K562 (cell line): ENCODE results near the gene DNMT3A. TPM values are rescaled to one million over a fixed set of nuclear protein-coding genes. Genes with fewer than 3 reads are reported as not detected.

Experiments used
- ATAC-seq: fragments of 200-7000 bp; cut with Tn5 transposase; 3 replicates; pipeline ENCODE4 v1.9.1; 2020; ENCODE audit warnings: moderate library complexity
- BruUV-seq: library from RNA; stranded (reverse); fragments of 400-500 nt; replicated peaks from 2 replicates; lab custom pipeline; 2021; lab: Mats Ljungman, UMichigan
- CTCF ChIA-PET: fragments of 300-600 bp; formaldehyde crosslinking; extraction: SDS; loops from one replicate; lab custom pipeline; 2021; ENCODE audit warnings: low intra/inter-chr PET ratio; lab: Yijun Ruan, JAX
- POLR2A ChIA-PET: fragments of 300-600, 350-650 bp; sonication (Branson Sonifier 250); formaldehyde crosslinking; extraction: SDS; loops from one replicate; lab custom pipeline; 2021; ENCODE audit warnings: antibody characterized with exemption, inconsistent platforms; lab: Yijun Ruan, JAX
- DNase-seq, 4 experiments: peaks; one replicate each; pipeline versions ENCODE4 v3.0.0 to v3.0.0-alpha.2; 2011 to 2018; ENCODE audit warnings: low spot score in 3 of 4, mixed read lengths in 3 of 4; ENCODE audit errors: extremely low read depth in 1 of 4
- FAIRE-seq: peaks from 2 replicates; lab custom pipeline; 2011; peaks lifted over from hg19 to GRCh38; lab: Jason Lieb, UNC
- H2AFZ ChIP-seq: 2 replicates; pipeline ENCODE4 v1.6.0; 2011; ENCODE audit warnings: low read depth, low read length, control low read depth, inconsistent platforms
- H3K27ac ChIP-seq: fragments of 200-600 bp; 3 replicates; pipeline ENCODE4 v1.8.0; 2011; ENCODE audit warnings: low read depth, mild to moderate bottlenecking, control low read depth, inconsistent platforms, low read length, moderate library complexity, mixed read lengths; ENCODE audit errors: extremely low read depth
- H3K27me3 ChIP-seq, 2 experiments: fragments of 300-600 bp in 1 of 2; 2 replicates in 1 of 2; 3 replicates in 1 of 2; pipeline versions ENCODE4 v1.6.0 to v1.8.0; 2011; ENCODE audit warnings: inconsistent platforms in 2 of 2, low read length in 2 of 2, mild to moderate bottlenecking in 1 of 2, mixed read lengths in 1 of 2, moderate library complexity in 1 of 2; ENCODE audit not compliant: control insufficient read depth in 2 of 2, insufficient read depth in 2 of 2
- H3K36me3 ChIP-seq: fragments of 300-600 bp; 3 replicates; pipeline ENCODE4 v1.8.0; 2011; ENCODE audit warnings: mild to moderate bottlenecking, low read length, inconsistent platforms; ENCODE audit not compliant: control insufficient read depth, insufficient read depth
- H3K4me1 ChIP-seq, 2 experiments: fragments of 200-600 bp in 1 of 2; replicated peaks in 1 of 2; 2 replicates in 1 of 2; 3 replicates in 1 of 2; pipeline versions ENCODE4 v1.5.1 to v1.8.0; 2011; ENCODE audit warnings: inconsistent platforms in 2 of 2, low read length in 2 of 2, mild to moderate bottlenecking in 1 of 2, mixed read lengths in 1 of 2, moderate library complexity in 1 of 2; ENCODE audit not compliant: control insufficient read depth in 2 of 2, insufficient read depth in 2 of 2
- H3K4me2 ChIP-seq: 2 replicates; pipeline ENCODE4 v1.6.1; 2011; ENCODE audit warnings: low read length, control low read depth, inconsistent platforms, mixed read lengths; ENCODE audit not compliant: insufficient read depth
- H3K4me3 ChIP-seq: fragments of 200-600 bp; sonication (generic), shearing (Covaris generic); 2 replicates; pipeline ENCODE4 v1.5.1; 2016; ENCODE audit warnings: control low read depth, inconsistent platforms
- H3K79me2 ChIP-seq: fragments of 200-600 bp; 3 replicates; pipeline ENCODE4 v1.8.0; 2011; ENCODE audit warnings: low read length, inconsistent platforms; ENCODE audit not compliant: control insufficient read depth, insufficient read depth
- H3K9ac ChIP-seq, 2 experiments: 2 replicates each; pipeline versions ENCODE4 v1.6.0 to v1.6.1; 2011; ENCODE audit warnings: low read depth in 2 of 2, low read length in 2 of 2, control low read depth in 1 of 2, inconsistent platforms in 1 of 2, mild to moderate bottlenecking in 1 of 2, mixed read lengths in 1 of 2; ENCODE audit not compliant: insufficient read depth in 1 of 2
- H3K9me1 ChIP-seq: one replicate; pipeline ENCODE4 v1.6.0; 2011; ENCODE audit warnings: inconsistent platforms, mild to moderate bottlenecking, low read length, moderate library complexity; ENCODE audit not compliant: control insufficient read depth, insufficient read depth
- H3K9me3 ChIP-seq: replicated peaks from 2 replicates; pipeline ENCODE4 v1.5.1; 2011; ENCODE audit warnings: low read depth, low read length, inconsistent platforms; ENCODE audit not compliant: control insufficient read depth, insufficient read depth
- H4K20me1 ChIP-seq: replicated peaks from 2 replicates; pipeline ENCODE4 v1.6.1; 2011; ENCODE audit warnings: low read length, inconsistent platforms, mixed read lengths; ENCODE audit not compliant: control insufficient read depth, insufficient read depth
- ARID1B ChIP-seq: fragments of 450-650 bp; IDR thresholded peaks from 2 replicates; pipeline ENCODE4 v1.6.1; 2016; ENCODE audit warnings: antibody characterized with exemption, mild to moderate bottlenecking, inconsistent platforms
- CCAR2 ChIP-seq: fragments of 200-400 bp; formaldehyde crosslinking; IDR thresholded peaks from 2 replicates; pipeline ENCODE4 v1.6.1; 2017; ENCODE audit warnings: mild to moderate bottlenecking, low read depth, low read length
- EZH2 ChIP-seq: IDR thresholded peaks from 2 replicates; pipeline ENCODE4 v1.6.1; 2012; ENCODE audit warnings: low read depth, mild to moderate bottlenecking, inconsistent platforms, low read length, borderline replicate concordance
- LEF1 ChIP-seq: fragments of 450-650 bp; IDR thresholded peaks from 2 replicates; pipeline ENCODE4 v1.6.1; 2016; ENCODE audit warnings: mild to moderate bottlenecking
- MCM3 ChIP-seq: fragments of 450-650 bp; IDR thresholded peaks from 2 replicates; pipeline ENCODE4 v1.6.1; 2016
- MEF2D ChIP-seq: conservative IDR thresholded peaks from 2 replicates; pipeline ENCODE4 v1.6.1; 2016; ENCODE audit warnings: low read depth, missing genetic modification characterization, missing compliant biosample characterization
- MEIS2 ChIP-seq: fragments of 450-650 bp; IDR thresholded peaks from 2 replicates; pipeline ENCODE4 v1.6.1; 2014; ENCODE audit warnings: mild to moderate bottlenecking; ENCODE audit not compliant: partially characterized antibody
- NFYB ChIP-seq: IDR thresholded peaks from 2 replicates; pipeline ENCODE4 v1.6.1; 2011; ENCODE audit warnings: mild to moderate bottlenecking, moderate library complexity; ENCODE audit not compliant: insufficient read length; ENCODE audit errors: extremely low read depth
- NR4A1 ChIP-seq, 2 experiments: fragments of 250-450 bp in 1 of 2; fragments of 450-650 bp in 1 of 2; sonication (Bioruptor Pico) in 1 of 2; IDR thresholded peaks; 2 replicates each; pipeline versions ENCODE4 v1.4.0 to v1.6.1; 2016 to 2020; ENCODE audit warnings: mild to moderate bottlenecking in 2 of 2, missing compliant biosample characterization in 1 of 2, missing genetic modification characterization in 1 of 2, moderate library complexity in 1 of 2
- RFX7 ChIP-seq: fragments of 250-450 bp; sonication (Bioruptor Pico); IDR thresholded peaks from 2 replicates; pipeline ENCODE4 v1.5.1; 2021; ENCODE audit warnings: mild to moderate bottlenecking
- SMAD4 ChIP-seq: fragments of 250-450 bp; sonication (Bioruptor Pico); conservative IDR thresholded peaks from 2 replicates; pipeline ENCODE4 v1.8.0; 2021; ENCODE audit warnings: inconsistent platforms, mild to moderate bottlenecking, moderate library complexity
- TOE1 ChIP-seq, 2 experiments: fragments of 450-650 bp in 1 of 2; sonication (generic) in 1 of 2; formaldehyde crosslinking in 1 of 2; IDR thresholded peaks; 2 replicates each; pipeline versions ENCODE4 v1.7.1 to v1.8.0; 2016 to 2022; ENCODE audit warnings: borderline replicate concordance in 2 of 2, mild to moderate bottlenecking in 2 of 2, antibody characterized with exemption in 1 of 2, inconsistent platforms in 1 of 2, low read depth in 1 of 2, missing genetic modification reagents in 1 of 2, moderate library complexity in 1 of 2
- XRCC5 ChIP-seq: fragments of 200-400 bp; formaldehyde crosslinking; IDR thresholded peaks from 2 replicates; pipeline ENCODE4 v1.6.1; 2017; ENCODE audit warnings: low read depth, mild to moderate bottlenecking, low read length
- ZKSCAN8 ChIP-seq: fragments of 200-800 bp; sonication (Bioruptor generic); IDR thresholded peaks from 2 replicates; pipeline ENCODE4 v1.6.1; 2016; ENCODE audit warnings: missing genetic modification characterization, missing compliant biosample characterization
- ZNF175 ChIP-seq: fragments of 200-800 bp; sonication (Bioruptor generic); IDR thresholded peaks from 2 replicates; pipeline ENCODE4 v1.6.1; 2016; ENCODE audit warnings: low read depth, mild to moderate bottlenecking, missing genetic modification characterization, missing compliant biosample characterization
- ZNF699 ChIP-seq: fragments of 250-450 bp; sonication (Bioruptor Pico); IDR thresholded peaks from 2 replicates; pipeline ENCODE4 v1.8.0; 2021; ENCODE audit warnings: mild to moderate bottlenecking, moderate library complexity; ENCODE audit not compliant: insufficient replicate concordance
- WGBS: fragments of 100-300 bp; shearing (Covaris generic); methylation state at CpG from one replicate; pipeline ENCODE4 v1.1.6; 2016; ENCODE audit warnings: low coverage, mixed read lengths; ENCODE audit not compliant: insufficient coverage; ENCODE audit errors: missing lambda C conversion rate; 5-methylcytosine and 5-hydroxymethylcytosine counted together
- in situ Hi-C: fragments of 300-500 bp; cut with MboI; formaldehyde crosslinking; loops from 4 replicates; pipeline ENCODE4 v1.15.0; 2018; ENCODE audit warnings: inconsistent platforms, mixed read lengths
- intact Hi-C: fragments of 100-400 bp; cut with micrococcal nuclease; formaldehyde crosslinking; loops from 2 replicates; pipeline ENCODE4 v1.14.2; 2022
- polyA plus RNA-seq, 8 experiments: library from polyadenylated mRNA; depleted of rRNA in 4 of 8; stranded (reverse) in 5 of 8; unstranded in 3 of 8; fragments of >200 nt; fragmentation: Nextera tagmentation in 2 of 8; fragmentation: Illumina TruSeq in 1 of 8; extraction: Ambion mirVana in 2 of 8; extraction: Trizol in 1 of 8; gene quantifications; 2 replicates each; pipeline versions ENCODE4 v1.2.1 to v1.2.3, GENCODE V29; 2011 to 2014; ENCODE audit warnings: inconsistent platforms in 1 of 8, missing spikeins in 1 of 8
- total RNA-seq, 7 experiments: library from RNA; depleted of rRNA in 6 of 7; stranded (reverse); fragments of >200 nt in 6 of 7; fragmentation: Illumina TruSeq in 2 of 7; extraction: Trizol in 2 of 7; gene quantifications; 2 replicates each; pipeline versions ENCODE4 v1.2.1 to v1.2.3, GENCODE V29; 2011 to 2021; ENCODE audit warnings: low replicate concordance in 1 of 7
- TF ChIP-seq, protein P1 (sequence below): fragments of 450-650 bp; formaldehyde crosslinking; IDR thresholded peaks from 2 replicates; pipeline ENCODE4 v1.4.0; 2020; ENCODE audit warnings: mild to moderate bottlenecking, mixed read lengths
- TF ChIP-seq, protein P2 (sequence below): fragments of 450-650 bp; IDR thresholded peaks from 2 replicates; pipeline ENCODE4 v1.6.1; 2016; ENCODE audit warnings: missing biosample characterization, missing genetic modification characterization

DNMT3A gene
- total and polyA plus RNA-seq, 9 of the 15 experiments (the other 6 are each of a cell fraction or from before 2014, with no cell fraction given) = 3.0 to 16.0 (median 6.1) TPM

GRCh38 chr2:25367296-25367695, 25.6 kb upstream of the DNMT3A start (continued):
- TF ChIP-seq ZNF699 (no peak), TOE1 (IDR thresholded peaks at IDR 0.05; ENCODE audit: borderline replicate concordance) (no peak), TOE1 (CRISPR knock-in tag; IDR thresholded peaks at IDR 0.05; ENCODE audit: borderline replicate concordance, low read depth) (no peak), MEIS2 (no peak), ARID1B (no peak), MEF2D (tag) (no peak), EZH2 (no peak), NR4A1 (CRISPR knock-in tag; IDR thresholded peaks at IDR 0.05) (no peak), NR4A1 (tag; IDR thresholded peaks at IDR 0.05) (no peak)

- Histone ChIP-seq H3K4me2 (no peak overlapping the region), H4K20me1 (no peaks in the 10 kb centered on the region), H3K27ac (no peak overlapping the region), H3K27me3 (peaks cover 11 to 52% of the 10 kb centered on the region in 2 experiments; a peak in 3 of 5 replicates), H3K9me3 (no peaks in the 10 kb centered on the region), H3K36me3 (no peaks in the 10 kb centered on the region), H2AFZ (no peak overlapping the region), H3K4me3 (no peak overlapping the region), H3K9me1 (no peaks in the 10 kb centered on the region), H3K9ac (no peak overlapping the region), H3K79me2 (no peaks in the 10 kb centered on the region), H3K4me1 (peaks cover 0 to 5% of the 10 kb centered on the region in 2 experiments; a peak in 3 of 5 replicates)
- ChIA-PET CTCF (no interaction called here), POLR2A (interaction anchor here (0.6 to 0.8 kb wide), 2 partner anchors 28 to 30 kb away, joined by 3 read pairs; no protein-coding TSS in a partner anchor)
- intact Hi-C loops = no loop called here
- BruUV-seq = no TSS peak
- FAIRE-seq = no peak
- in situ Hi-C loops = no loop called here
- no peak for DNase-seq
- no peak for ATAC-seq
- WGBS = 4% methylated on average over 4 of the region's 4 CpGs
- TF ChIP-seq ZKSCAN8 (CRISPR knock-in tag) (no peak), NFYB (no peak), XRCC5 (no peak), LEF1 (no peak), MCM3 (no peak), ZNF175 (CRISPR knock-in tag) (no peak), CCAR2 (no peak), RFX7 (CRISPR knock-in tag) (no peak), SMAD4 (CRISPR knock-in tag) (no peak)
- TF ChIP-seq, protein P1, sequence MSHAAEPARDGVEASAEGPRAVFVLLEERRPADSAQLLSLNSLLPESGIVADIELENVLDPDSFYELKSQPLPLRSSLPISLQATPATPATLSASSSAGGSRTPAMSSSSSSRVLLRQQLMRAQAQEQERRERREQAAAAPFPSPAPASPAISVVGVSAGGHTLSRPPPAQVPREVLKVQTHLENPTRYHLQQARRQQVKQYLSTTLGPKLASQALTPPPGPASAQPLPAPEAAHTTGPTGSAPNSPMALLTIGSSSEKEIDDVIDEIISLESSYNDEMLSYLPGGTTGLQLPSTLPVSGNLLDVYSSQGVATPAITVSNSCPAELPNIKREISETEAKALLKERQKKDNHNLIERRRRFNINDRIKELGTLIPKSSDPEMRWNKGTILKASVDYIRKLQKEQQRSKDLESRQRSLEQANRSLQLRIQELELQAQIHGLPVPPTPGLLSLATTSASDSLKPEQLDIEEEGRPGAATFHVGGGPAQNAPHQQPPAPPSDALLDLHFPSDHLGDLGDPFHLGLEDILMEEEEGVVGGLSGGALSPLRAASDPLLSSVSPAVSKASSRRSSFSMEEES (CRISPR knock-in tag) = no peak
- TF ChIP-seq, protein P2, sequence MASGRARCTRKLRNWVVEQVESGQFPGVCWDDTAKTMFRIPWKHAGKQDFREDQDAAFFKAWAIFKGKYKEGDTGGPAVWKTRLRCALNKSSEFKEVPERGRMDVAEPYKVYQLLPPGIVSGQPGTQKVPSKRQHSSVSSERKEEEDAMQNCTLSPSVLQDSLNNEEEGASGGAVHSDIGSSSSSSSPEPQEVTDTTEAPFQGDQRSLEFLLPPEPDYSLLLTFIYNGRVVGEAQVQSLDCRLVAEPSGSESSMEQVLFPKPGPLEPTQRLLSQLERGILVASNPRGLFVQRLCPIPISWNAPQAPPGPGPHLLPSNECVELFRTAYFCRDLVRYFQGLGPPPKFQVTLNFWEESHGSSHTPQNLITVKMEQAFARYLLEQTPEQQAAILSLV (tag) = no peak
Observed at GRCh38 chr2:25366629-25367028, 24.9 kb upstream of the DNMT3A start.
